Femur (tissue), 1 donor: ENCODE measurements around the gene NUDC.
A peak's percentile ranks its signal among the peaks of the same experiment; 100 is the strongest.
"Not testable (repeated sequence)": the region's sequence is repeated elsewhere in the genome, so short reads cannot be mapped to it uniquely, and the experiment has no call there.

Experiments
- DNase-seq: peaks from one replicate; pipeline ENCODE4 v3.0.0-alpha.2; 2017

Gene NUDC

DNA sequence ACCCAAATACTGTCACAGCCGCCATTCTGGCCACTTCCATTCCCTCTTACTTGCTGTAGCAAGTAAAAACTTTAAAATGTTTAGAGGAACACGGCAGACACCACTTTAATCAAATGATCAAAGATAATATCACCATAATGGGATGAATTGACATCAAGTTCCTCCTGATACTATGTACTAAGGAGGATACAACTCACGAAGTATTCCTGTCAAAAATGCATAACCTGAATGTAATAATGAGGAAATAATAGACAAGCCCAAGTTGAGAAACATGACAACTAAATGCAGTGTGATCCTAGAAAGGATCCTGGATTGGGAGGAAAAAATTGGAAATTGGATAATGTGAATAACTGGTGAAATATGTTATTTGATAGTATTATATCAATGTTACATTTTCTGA is 34.8 kb downstream of the NUDC start:
- no peak for DNase-seq

DNA sequence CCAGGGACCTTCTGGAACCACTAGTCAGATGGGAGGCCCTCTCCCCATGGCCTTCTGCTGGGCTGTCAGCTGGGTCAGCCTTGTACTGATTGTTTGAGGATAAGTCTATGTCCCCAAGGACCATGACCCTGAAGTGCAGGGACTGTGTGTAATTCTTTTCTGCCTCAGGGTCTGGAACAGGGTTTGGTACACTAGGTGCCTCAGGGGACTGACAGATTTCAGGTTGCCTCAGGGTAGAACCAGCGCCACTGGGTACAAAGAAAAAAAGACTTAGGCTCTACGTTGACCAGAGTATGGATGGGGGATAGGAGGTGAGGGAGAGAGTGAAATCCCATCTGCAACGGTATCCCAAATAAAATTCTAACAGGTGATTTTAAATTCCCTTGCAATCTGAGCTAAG is 35.8 kb downstream of the NUDC start:
- DNase-seq, result no peak

DNA sequence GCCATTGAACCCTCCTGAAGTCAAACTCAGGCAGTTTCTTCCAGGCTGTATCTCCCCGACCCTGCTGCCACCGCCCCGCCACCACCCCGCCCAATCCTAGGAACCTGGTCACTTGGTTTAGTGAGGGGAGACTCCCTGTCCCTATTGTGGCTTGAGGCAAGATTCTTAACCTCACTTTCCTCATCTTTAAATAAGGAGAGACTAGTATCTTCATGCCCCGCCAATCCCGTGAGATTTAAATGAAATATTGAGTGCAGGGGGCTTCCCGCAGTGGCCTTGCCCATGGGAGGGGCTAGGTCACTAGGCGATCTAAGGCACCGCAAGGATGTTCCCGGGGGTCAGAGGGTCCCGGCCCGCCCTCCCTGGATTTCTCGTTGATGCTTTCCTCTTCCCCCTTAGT is 37.7 kb downstream of the NUDC start:
- DNase-seq, result no peak

DNA sequence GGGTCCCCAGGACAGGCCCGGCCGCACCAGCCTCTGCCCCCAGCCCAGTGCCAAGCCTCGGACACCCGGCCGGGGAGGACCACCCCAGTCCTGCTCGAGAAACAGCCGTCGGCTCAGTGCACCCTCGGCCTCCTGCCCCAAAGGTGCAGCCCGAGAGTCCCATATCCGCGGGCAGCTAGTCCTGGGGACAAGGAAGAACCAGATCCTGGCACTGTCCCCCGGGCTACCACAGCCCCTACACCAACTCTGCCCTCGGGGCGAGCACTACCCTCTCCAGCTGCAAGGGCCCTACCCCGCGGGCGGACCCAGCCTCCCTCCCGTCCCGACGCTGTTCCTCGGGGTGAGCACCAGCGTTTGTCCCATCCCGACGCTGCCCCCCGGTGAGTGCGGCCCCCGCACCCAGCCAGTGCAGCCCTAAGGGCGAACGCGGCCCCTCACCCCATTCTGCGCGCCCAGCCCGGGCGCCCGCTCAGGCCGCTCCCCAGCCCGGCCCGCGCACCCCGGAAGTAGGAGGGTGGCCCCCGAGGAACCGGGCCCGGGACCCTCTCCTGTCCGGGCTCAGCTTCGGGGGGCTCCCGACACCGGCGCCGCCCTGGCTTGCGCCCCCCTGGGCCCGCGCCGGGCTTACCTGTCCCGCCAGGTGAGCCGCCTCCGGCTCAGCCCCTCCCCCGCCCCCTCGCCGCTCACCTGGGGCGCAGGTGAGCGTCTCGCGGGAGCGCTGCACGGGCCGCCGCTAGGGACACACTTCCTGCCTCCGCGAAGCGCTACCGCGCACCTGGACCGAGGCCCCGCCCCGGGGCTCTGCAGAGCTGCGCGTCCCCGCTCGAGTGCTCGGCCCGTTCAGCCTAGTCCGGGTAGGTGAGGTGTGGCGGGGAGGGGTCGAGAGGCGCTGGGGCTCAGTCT is 38.4 kb downstream of the NUDC start, which contains the start of gene KDF1:
KDF1 (minus strand) TSS at position 747 of the 903 bp plus-strand sequence. CDS start 8,088 bp downstream, outside the sequence.
- no peak for DNase-seq

DNA sequence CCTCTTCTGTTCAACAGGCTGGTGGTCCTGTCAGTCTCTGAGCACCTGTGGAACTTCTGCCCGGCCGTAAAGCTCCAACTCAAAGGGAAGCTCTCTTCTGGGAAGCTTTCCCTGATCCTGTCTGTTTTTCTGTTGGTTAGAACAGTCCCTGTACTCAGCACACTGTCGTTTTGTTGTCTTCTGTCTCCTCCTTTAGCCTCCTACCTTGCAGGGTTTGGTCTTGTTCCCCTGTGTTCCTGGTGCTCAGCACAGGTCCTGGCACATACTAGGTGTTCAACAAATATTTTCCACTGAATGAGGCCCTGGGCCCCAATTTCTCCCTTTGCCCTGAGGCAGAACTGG is 39.1 kb downstream of the NUDC start:
- DNase-seq, result no peak

DNA sequence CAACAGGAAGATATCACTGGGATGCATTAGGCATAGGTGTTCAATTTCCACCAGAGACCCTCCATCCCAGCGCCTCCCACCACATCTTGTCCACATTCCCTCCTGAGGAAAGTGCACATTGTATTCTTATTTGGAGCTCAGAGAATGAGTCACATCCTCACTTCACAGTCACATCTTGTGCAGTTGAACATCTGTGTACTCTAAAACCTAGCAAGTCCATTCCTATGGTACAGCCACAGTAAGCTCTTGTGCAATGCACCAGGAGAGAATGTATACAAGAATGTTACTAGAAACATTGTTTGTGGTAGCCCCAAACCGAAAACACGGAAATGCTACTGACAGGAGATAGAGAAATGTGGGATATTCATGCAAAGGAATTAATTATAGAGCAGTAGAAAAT is 40.3 kb downstream of the NUDC start:
- DNase-seq, result no peak

DNA sequence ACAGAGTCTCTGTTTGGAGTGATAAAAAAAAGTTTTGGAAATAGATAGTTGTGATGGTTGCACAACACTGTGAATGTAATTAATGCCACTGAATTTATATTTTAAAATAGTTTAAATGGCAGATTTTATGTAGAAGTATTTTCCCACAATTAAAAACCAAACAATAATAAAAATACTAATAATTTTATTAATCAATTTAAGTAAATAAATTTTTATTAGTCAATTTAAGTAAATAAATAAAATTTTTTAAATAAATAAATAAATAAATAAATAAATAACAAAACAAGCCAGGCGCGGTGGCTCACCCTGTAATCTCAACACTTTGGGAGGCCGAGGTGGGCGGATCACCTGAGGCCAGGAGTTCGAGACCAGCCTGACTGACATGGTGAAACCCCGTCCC is 43.7 kb downstream of the NUDC start:
- no peak for DNase-seq

DNA sequence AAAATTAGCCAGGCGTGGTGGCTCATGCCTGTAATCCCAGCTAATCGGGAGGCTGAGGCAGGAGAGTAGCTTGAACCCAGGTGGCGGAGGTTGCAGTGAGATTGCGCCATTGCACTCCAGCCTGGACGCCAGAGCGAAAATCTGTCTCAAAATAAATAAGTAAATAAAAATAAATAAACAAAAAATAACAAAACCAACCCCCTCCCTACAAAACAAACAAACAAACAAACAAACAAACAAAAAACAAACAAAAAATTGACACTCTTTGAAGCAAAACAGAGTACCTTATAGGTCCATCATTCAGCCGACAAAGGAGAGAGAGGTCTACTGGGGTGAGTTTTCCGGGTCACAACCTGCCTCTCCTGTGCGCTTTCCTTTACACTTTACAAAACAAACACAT is 44.1 kb downstream of the NUDC start:
- DNase-seq, result no peak

DNA sequence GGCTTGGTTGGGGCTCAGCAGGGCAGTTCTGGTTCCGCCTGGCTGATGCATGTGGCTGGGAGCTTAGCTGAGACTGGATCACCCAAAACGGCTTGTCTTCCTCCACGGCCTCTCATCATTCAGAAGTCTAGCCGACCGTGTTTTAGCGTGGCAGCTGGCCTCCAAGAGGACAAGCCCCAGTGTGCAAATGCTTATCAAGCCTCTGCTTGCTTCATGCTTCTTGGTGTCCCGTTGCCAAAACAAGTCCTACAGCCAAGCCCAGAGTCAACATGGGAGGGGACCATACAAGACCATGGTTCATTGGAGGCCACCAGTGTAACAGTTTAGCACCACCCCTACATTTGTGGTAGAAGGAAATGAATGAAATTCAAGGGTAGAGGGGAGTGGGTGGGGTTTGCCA is 49.3 kb downstream of the NUDC start:
- DNase-seq, result no peak

DNA sequence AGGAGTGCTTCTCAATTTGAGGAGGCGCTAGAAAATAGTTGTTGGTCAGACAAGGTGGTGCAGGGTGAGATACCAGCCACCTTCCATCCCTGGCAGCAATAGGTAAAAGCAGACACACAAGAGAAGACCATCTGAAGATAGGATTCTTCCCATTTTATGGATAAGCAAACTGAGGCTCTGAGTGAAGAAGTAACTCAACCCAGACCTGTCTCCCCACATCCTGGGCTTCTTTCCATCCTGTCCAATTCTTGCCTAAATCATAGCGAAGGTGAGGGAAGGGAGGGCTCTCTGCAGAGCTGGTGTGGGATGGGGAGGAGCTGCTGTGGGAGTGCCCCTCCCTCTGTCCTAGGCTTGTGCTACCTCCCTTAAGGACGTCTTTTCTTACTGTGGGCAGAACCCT is 50.0 kb downstream of the NUDC start:
- no peak for DNase-seq

DNA sequence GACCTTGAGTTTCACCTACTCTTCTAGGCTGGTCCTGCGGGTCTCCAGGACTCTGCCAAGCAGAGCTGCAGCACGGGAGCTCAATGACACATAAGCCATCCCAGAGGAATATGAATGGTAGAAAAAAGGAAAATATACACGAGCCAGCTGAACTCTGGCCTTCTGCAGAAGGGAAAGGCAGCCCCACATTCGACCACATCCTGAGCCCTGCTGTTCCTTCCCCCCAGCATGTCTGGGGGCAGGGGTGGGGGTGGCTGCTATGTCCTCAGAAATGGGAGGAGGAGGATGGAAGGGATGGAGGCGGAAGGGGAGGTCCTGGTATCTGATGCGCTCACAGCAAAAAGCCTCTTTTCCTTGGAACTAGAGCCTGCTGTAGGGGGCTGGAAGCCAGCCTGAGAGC is 50.8 kb downstream of the NUDC start:
- no peak for DNase-seq

DNA sequence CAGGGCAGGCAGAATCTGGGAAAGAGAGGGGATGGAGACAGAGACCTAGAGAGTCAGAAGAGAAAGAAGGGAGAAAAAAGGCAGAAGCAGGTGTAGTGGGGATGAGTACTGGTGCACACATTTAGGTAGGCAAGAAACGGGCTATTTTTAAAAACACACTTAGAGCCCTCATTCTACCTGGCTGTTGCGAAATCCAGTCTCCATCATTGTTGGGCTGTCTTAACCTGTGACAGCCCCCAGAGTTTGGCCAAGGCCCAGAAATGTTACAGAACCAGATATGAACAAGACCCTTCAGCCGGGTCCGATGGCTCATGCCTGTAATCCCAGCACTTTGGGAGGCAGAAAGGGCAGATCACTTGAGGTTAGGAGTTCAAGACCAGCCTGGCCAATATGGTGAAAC is 51.3 kb downstream of the NUDC start:
- no peak for DNase-seq

DNA sequence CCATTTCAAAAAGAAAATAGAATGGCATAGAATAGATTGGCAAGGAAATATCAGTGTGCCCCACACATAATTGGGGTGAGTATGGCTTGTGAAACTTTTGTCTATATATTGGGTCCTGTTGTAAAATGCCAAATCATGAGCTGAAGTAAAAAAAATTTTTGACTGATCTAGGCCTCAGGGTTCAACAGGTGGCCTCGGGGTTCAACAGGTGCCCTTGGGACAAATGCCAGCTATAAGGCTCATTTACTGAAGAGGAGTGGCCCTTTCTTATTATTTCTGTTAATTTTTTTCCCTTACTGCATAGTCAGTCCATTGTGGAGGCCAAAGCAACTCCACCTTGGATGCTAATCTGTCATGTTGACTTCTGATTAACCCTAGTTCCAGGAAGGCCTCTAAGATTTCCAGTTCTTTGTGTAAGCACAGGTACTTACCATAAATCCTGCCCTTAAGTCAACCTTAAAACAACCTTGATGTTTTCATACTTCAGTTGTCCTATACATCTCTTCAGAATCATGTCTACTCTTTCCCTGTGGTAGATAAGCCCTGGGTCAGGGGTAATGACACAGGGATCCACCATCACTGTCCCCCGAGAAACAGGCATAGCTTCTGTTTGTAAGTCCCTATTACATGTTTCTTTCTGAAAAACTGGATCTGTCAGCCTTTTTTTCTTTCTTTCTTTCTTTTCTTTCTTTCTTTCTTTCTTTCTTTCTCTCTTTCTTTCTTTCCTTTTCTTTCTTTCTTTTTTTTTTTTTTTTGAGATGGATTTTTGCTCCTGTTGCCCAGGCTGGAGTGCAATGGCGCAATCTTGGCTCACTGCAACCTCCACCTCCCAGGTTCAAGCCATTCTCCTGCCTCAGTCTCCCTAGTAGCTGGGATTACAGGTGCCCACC is 55.3 kb downstream of the NUDC start:
- DNase-seq, result no peak

DNA sequence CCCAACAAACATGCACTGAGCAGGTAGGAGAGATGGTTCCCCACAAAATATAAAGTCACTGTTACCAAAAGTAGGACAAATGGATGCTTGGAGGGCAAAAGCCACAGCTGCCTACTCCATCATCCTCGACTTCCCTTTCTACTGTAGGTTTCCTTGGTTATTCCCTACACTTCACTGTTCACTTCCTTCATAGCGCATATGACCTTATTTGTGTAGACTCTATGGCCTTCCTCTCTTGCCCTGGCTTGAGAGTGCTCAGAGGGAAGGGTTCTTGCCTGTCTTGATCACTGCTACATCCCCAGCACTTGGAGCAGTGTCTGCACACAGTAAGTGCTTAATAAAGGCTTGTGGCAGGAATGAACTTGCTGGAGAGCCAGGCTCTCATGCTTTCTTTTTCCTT is 57.4 kb downstream of the NUDC start:
- no peak for DNase-seq

DNA sequence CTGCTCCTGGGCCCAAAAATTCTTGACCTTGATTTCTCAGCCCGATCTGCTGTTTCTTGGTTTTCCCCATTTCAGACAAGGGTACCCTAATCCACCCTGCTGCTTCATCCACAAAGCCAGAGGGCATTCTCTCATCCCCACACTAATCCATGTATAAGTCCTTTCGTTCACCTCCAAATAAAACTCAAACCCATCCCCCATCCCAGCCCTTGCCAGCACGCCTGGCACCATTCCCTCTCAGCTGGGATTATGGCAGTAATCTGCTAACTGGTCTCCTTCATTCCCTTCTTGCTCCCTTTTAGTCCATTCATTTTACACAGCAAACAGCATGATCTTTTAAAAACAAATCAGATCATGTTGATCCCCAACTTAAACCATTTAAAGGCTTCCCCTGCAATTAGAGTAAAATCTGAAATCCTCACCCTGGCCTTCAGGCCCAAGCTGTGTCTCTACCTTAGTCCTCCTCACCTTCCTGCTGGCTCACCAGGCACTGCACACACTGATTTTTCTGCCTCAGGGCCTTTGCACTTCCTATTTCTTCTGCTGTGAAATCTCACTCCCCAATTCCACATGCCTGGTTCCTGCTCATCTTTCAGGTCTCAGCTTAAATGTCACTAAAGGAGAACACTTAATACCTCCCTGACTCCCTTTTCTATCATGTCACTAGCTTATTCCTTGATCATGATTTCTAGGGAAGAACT is 59.8 kb downstream of the NUDC start:
- DNase-seq, result no peak

DNA sequence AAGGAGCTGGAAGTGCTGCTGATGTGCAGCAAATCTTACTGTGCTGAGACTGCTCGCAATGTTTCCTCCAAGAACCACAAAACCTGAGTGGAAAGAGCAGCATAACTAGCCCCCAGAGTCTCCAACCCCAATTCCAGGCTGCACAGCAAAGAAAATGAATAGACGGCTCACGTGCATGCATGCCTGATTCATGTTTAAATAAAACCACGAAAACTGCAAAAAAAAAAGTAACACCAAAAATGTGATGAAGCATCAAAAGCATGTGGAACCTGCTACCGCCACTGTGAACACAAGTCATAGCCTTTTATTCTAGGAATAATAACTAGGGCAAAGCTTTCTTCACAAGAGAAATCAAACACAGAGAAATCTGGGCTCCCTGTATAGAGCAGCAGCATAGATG is 62.3 kb downstream of the NUDC start:
- DNase-seq, result no peak

DNA sequence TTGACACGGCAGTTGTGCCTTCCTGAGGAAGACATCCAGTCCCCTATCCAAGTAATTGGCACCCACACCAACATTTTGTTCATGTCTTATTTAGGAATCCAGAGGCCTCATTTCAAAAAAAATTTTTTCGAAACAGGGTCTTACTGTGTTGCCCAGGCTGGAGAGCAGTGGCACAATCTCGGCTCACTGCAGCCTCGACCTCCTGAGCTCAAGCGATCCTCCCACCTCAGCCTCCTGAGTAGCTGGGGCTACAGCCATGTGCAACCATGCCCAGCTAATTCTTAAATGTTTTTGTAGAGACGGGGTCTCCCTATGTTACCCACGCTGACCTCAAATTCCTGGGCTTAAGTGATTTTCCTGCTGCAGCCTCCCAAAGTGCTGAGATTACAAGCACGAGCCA is 62.7 kb downstream of the NUDC start:
- no peak for DNase-seq

DNA sequence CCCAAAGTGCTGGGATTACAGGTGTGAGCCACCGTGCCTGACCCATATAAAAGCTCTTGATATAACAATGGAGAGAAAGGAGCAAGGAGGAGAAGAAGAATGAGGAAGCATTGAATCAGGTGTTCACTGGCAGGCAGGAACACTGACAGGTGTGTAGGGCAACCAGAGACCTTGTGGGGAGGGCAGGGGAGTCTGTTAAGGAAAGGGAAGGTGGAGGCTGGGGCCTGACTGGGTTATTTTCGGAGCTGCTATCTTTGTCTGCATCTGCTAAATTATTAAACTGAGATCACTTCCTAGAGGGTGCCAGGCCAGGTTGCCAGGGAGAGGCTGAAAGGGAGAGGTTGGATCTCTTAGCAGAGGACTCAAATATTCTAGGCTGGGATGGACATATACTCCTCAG is 65.1 kb downstream of the NUDC start:
- no peak for DNase-seq

DNA sequence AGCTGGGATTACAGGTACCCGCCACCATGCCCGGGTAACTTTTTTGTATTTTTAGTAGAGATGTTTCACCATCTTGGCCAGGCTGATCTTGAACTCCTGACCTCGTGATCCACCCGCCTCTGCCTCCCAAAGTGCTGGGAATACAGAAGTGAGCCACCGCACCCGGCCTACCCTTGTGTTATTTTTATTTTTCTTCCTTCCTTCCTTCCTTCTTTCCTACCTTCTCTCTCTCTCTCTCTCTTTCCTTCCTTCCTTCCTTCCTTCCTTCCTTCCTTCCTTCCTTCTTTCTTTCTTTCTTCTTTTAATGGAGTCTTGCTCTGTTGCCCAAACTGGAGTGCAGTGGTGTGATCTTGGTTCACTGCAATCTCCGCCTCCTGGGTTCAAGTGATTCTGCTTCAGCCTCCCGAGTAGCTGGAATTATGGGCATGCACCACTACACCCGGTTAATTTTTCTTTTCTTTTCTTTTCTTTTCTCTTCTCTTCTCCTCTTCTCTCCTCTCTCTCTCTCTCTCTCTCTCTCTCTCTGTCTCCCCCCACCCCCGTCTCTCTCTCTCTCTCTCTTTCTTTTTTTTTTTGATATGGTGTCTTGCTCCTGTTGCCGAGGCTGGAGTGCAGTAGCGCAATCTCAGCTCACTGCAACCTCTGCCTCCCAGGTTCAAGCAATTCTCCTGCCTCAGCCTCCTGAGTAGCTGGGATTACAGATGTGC is 68.0 kb downstream of the NUDC start:
- not testable (repeated sequence) for DNase-seq

DNA sequence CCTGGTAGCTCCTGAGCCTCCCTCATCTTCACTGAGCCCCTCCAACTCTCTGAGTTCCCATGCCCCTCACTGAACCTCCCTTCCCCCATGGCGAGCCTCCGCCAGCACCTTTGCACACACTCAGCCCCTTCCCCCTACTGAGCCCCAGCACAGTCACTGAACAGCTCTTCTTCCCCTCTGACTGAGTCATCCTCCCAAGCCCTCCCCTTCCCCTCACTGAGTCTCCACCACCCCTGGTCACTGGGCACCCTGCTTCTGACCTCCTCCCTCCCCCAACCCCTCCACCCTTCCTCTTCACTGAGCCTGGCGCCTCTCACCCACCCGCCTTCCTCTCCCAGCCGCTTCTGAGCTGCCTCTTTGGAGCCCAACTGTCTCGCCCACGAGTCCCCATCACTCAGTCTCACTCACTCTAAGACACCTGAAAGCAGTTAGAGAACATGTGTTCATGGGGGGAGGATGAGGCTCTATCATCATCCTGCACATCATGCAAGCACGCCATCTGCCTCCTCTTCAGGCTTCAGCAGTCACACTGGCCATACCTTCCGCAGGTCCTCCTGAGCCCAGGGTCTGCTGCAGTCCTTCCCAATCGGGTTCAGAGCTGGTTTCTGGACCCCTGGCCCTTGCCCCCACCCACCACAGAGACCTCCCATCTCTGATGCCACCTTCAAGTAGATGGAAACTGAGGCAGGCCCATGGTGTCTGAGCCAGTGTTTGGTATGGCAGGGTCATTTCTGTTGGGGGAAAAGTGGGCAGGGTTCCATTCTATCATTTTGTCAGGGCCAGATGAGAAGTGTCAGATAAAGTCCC is 70.0 kb downstream of the NUDC start:
- no peak for DNase-seq

DNA sequence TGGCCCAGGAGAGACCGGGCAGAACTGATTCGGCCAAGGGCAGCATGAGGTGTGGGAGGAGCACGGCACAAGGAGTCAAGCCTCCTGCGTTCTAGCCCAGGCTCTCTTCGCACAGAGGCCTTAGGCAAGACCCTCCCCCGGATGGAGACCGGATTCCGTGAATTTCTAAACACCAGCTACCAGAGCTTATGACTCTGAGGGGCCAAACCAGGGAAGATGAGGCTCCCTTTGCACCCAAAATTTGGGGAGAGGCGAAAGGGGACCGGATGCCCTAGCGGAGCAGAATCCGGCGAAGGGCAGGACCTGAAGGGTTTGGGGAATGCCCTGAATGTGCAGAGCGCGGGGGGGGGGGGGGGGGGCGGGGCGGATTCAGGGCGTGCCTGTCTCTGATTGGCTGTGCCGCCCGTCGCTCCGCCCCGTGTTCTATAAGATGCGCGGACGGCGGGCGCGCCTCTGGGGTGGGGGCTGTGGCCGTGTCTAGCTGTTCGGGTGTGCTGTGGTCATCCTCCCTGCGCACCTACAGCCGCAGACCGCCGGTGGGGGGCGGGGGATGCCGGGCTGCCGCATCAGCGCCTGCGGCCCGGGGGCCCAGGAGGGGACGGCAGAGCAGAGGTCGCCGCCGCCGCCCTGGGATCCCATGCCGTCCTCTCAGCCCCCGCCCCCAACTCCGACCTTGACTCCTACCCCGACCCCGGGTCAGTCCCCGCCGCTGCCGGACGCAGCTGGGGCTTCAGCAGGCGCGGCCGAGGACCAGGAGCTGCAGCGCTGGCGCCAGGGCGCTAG is 71.9 kb downstream of the NUDC start, which contains the start of gene TRNP1:
TRNP1 (plus strand) TSS at position 456 of the 783 bp plus-strand sequence; CDS start at position 551, 95 bp downstream.
- DNase-seq, result peak; percentile 86
